Measurements from ENCODE around the gene ACVRL1. TPM values are rescaled to one million over a fixed set of nuclear protein-coding genes. Genes with fewer than 3 reads are reported as not detected.

ACVRL1 gene
- total and polyA plus RNA-seq, 2 experiments from 2014 or later = 1.4 to 4.6 TPM

DNA sequence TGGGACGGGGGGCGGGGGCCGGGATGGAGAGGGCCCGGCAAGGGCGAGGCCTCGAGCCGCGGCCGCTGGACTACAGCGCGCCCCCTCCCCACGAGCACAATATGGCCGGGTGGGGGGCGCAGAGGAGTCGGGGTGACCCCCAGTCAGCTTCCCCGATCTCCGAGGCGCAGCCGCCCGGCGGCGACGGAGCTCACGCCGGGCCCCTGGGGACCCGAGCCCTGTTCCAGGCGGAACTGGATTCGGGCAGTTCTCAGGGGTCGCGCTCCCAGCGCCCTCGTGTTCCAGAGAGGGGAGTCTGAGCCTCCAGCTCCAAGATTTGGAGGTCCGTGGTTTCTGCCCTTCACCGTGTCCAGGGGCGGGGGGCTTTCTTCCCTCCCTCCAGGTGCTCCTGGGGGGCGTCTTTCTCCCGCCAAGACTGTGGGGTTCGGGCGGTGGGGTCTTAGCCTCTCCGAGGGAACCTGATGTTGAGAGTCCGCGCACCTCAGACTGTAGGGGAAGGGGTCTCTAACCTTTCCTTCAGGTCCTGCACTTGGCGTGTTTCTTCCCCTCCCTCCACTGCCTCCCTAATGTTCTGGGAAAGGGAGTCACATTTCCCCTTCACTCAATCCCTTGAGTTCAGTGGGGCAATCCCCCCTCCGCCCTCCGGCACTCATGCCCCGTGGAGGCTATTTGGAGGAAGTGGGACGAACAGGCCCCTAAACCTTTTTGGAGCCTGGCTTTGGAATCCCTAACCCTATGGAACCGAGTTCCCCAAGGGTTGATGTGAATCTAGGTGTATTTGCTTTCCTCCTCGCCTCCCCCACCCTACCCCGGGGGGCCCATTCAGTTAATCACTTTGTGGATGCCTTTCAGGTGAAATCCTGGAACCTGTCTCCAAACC is 44.8 kb downstream of the ACVRL1 start:
- WGBS (ENCODE audit: low lambda C conversion rate, missing lambda C conversion rate) = 2% methylated on average over 33 of the region's 50 CpGs
- peak overlapping the region; percentile 86 for H3K4me3 ChIP-seq
- H3K27ac ChIP-seq = peak overlapping the region; percentile 86
- H3K27me3 ChIP-seq = no peaks in the 10 kb centered on the region
- no peaks in the 10 kb centered on the region for H3K9me3 ChIP-seq (ENCODE audit: low read depth)
- peaks cover 28% of the 10 kb centered on the region for H3K4me1 ChIP-seq (ENCODE audit: insufficient read depth)
- no peaks in the 10 kb centered on the region for H3K9me2 ChIP-seq (replicated peaks; ENCODE audit: insufficient read depth)
- peak overlapping the region; percentile 75 for H2AFZ ChIP-seq
- no peaks in the 10 kb centered on the region for H4K20me1 ChIP-seq (ENCODE audit: insufficient read depth, poor library complexity, severe bottlenecking)
- peaks cover 53% of the 10 kb centered on the region for H3K79me2 ChIP-seq
- peak overlapping the region; percentile 79 for H3K4me2 ChIP-seq
- no peaks in the 10 kb centered on the region for H3K36me3 ChIP-seq (replicated peaks; ENCODE audit: insufficient read depth, low read depth)
- no peak for TF ChIP-seq EZH2 (IDR thresholded peaks at IDR 0.05; ENCODE audit: borderline replicate concordance)
- TF ChIP-seq EZH2phosphoT487 (IDR thresholded peaks at IDR 0.05; ENCODE audit: low read depth, severe bottlenecking, unreplicated experiment) = no peak
- TF ChIP-seq, protein P1, sequence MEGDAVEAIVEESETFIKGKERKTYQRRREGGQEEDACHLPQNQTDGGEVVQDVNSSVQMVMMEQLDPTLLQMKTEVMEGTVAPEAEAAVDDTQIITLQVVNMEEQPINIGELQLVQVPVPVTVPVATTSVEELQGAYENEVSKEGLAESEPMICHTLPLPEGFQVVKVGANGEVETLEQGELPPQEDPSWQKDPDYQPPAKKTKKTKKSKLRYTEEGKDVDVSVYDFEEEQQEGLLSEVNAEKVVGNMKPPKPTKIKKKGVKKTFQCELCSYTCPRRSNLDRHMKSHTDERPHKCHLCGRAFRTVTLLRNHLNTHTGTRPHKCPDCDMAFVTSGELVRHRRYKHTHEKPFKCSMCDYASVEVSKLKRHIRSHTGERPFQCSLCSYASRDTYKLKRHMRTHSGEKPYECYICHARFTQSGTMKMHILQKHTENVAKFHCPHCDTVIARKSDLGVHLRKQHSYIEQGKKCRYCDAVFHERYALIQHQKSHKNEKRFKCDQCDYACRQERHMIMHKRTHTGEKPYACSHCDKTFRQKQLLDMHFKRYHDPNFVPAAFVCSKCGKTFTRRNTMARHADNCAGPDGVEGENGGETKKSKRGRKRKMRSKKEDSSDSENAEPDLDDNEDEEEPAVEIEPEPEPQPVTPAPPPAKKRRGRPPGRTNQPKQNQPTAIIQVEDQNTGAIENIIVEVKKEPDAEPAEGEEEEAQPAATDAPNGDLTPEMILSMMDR (IDR thresholded peaks at IDR 0.05; ENCODE audit: poor library complexity) = no peak
- no peak for DNase-seq (ENCODE audit: low spot score)

DNA sequence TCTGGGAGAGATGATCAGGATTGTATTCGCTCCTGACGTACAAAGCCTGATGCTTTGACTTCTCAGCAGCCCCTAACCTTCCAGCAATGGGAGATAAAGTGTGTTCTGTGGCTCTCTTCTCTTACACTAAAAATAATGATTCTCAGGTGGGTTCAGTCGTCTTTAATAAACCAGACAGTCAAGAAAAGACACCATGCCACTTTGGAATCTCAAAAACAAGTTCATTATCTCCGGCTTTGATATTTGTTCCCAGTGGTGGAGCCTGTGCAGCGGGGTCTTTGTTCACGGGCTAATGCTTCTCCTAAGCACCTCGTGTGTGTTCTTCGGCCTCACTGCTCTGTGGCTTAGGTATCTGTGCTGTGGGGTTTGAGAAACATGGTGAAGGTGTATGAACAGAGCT is 45.8 kb downstream of the ACVRL1 start:
- 19% methylated on average over 8 of the region's 8 CpGs for WGBS (ENCODE audit: low lambda C conversion rate, missing lambda C conversion rate)
- H3K79me2 ChIP-seq = peaks cover 63% of the 10 kb centered on the region

DNA sequence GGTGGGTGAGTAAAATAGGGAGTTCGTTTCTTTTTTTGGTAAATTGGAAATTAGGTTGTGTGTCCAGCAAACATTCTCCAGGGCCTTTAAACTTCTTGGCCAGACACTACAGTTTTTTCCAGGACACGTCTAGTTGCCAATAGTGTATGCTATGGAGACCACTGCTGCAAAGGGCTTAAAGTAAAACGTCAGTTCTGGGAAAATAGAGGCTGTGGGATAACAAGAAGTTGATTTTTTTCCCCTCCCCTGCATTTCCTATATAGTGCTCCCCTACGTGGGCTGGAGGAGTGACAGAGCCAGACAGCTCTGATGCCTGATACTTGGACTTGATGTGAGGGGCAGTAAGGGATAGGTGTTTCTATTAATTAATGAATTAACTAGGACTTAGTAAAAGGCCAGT is 46.6 kb downstream of the ACVRL1 start:
- Histone ChIP-seq H3K79me2 (peaks cover 71% of the 10 kb centered on the region), H3K27me3 (no peaks in the 10 kb centered on the region), H3K9me2 (replicated peaks; ENCODE audit: insufficient read depth) (no peaks in the 10 kb centered on the region), H3K4me2 (peak overlapping the region; percentile 79), H2AFZ (no peak overlapping the region), H3K4me1 (ENCODE audit: insufficient read depth) (peaks cover 32% of the 10 kb centered on the region), H3K4me3 (peak overlapping the region; percentile 86), H3K36me3 (replicated peaks; ENCODE audit: insufficient read depth, low read depth) (no peaks in the 10 kb centered on the region), H3K9me3 (ENCODE audit: low read depth) (no peaks in the 10 kb centered on the region), H3K27ac (peak overlapping the region; percentile 86), H4K20me1 (ENCODE audit: insufficient read depth, poor library complexity, severe bottlenecking) (peaks cover 3% of the 10 kb centered on the region)
- WGBS (ENCODE audit: low lambda C conversion rate, missing lambda C conversion rate) = 23% methylated on average over 4 of the region's 4 CpGs
- no peak for DNase-seq (ENCODE audit: low spot score)
- TF ChIP-seq, protein P1 (IDR thresholded peaks at IDR 0.05; ENCODE audit: poor library complexity) = no peak
- TF ChIP-seq EZH2 (IDR thresholded peaks at IDR 0.05; ENCODE audit: borderline replicate concordance) (no peak), EZH2phosphoT487 (IDR thresholded peaks at IDR 0.05; ENCODE audit: low read depth, severe bottlenecking, unreplicated experiment) (no peak)

More for the DNA sequence above, 45.8 kb downstream of the ACVRL1 start:
- no peaks in the 10 kb centered on the region for H3K9me3 ChIP-seq (ENCODE audit: low read depth)
- no peak for DNase-seq (ENCODE audit: low spot score)
- H3K36me3 ChIP-seq (replicated peaks; ENCODE audit: insufficient read depth, low read depth) = no peaks in the 10 kb centered on the region
- H4K20me1 ChIP-seq (ENCODE audit: insufficient read depth, poor library complexity, severe bottlenecking) = peaks cover 3% of the 10 kb centered on the region
- TF ChIP-seq EZH2phosphoT487 (IDR thresholded peaks at IDR 0.05; ENCODE audit: low read depth, severe bottlenecking, unreplicated experiment) (no peak), EZH2 (IDR thresholded peaks at IDR 0.05; ENCODE audit: borderline replicate concordance) (no peak)
- TF ChIP-seq, protein P1 (IDR thresholded peaks at IDR 0.05; ENCODE audit: poor library complexity) = no peak
- no peak overlapping the region for H2AFZ ChIP-seq
- peaks cover 28% of the 10 kb centered on the region for H3K4me1 ChIP-seq (ENCODE audit: insufficient read depth)
- no peaks in the 10 kb centered on the region for H3K9me2 ChIP-seq (replicated peaks; ENCODE audit: insufficient read depth)
- peak overlapping the region; percentile 86 for H3K4me3 ChIP-seq
- H3K4me2 ChIP-seq = peak overlapping the region; percentile 79
- H3K27me3 ChIP-seq = no peaks in the 10 kb centered on the region
- peak overlapping the region; percentile 86 for H3K27ac ChIP-seq
